NCI-H460 (cell line): ENCODE data around the gene RNF145. TPM values are rescaled to one million over a fixed set of nuclear protein-coding genes. Genes with fewer than 3 reads are reported as not detected.
"Not testable (repeated sequence)": the region's sequence is repeated elsewhere in the genome, so short reads cannot be mapped to it uniquely, and the experiment has no call there.

Experiments
- DNase-seq: peaks from one replicate; pipeline ENCODE4 v3.0.0-alpha.2; 2016; ENCODE audit warnings: low read depth; ENCODE audit errors: extremely low read depth
- polyA plus RNA-seq: library from polyadenylated mRNA; depleted of rRNA; stranded (reverse); fragments of >200 nt; gene quantifications from 2 replicates; pipeline ENCODE4 v1.2.3, GENCODE V29; 2014; cell fraction: nucleus; rRNA removed
- total RNA-seq: library from RNA; depleted of rRNA; stranded (reverse); fragments of >200 nt; shearing (Covaris generic); gene quantifications from 2 replicates; pipeline ENCODE4 v1.2.3, GENCODE V29; 2014; rRNA removed

Gene RNF145, protein sequence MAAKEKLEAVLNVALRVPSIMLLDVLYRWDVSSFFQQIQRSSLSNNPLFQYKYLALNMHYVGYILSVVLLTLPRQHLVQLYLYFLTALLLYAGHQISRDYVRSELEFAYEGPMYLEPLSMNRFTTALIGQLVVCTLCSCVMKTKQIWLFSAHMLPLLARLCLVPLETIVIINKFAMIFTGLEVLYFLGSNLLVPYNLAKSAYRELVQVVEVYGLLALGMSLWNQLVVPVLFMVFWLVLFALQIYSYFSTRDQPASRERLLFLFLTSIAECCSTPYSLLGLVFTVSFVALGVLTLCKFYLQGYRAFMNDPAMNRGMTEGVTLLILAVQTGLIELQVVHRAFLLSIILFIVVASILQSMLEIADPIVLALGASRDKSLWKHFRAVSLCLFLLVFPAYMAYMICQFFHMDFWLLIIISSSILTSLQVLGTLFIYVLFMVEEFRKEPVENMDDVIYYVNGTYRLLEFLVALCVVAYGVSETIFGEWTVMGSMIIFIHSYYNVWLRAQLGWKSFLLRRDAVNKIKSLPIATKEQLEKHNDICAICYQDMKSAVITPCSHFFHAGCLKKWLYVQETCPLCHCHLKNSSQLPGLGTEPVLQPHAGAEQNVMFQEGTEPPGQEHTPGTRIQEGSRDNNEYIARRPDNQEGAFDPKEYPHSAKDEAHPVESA
- 39.9 and 40.7 TPM in 2 replicates for total RNA-seq
- 31.3 and 33.7 TPM in 2 replicates for polyA plus RNA-seq

DNA sequence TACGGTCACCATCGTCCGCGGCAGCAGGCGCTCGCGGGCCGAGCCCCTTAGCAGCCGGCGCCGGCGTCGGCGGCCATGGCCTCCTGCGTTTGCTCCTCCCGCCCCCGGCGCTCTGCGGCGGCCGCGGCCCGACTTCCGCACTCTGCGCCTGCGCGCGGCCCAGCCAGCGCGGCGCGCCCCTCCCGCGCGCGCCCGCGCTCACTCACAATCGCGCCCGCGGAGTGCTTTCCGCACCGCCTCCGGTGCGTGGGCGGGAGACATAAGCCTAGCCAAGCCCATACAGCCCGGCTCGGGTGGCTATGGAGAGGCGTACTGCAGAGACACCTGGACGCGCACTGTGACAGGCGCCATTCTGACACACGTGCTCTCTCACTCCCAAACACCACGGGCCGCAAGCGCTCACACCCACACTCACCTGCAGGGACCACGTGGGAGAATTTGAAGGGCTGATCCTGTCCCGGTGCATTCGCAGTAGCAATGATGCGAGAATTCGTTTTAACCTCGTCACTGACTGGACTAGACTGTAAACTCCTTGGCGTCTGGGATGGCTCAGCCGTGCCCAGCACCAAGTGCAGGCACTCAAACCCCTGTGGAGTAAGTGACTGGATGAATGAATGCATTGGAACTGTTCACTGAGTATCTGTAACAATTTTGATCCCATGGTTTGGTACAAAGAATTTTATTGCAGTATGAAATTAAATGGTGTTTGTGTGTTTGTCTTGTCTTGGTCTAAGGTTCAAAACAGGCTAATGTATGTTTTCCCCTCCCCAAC is at the start of gene RNF145:
TSS of gene RNF145 (minus strand) at position 116 of the 772 bp plus-strand sequence. CDS start 5,936 bp downstream, outside the sequence.
- DNase-seq: peak; percentile 83

DNA sequence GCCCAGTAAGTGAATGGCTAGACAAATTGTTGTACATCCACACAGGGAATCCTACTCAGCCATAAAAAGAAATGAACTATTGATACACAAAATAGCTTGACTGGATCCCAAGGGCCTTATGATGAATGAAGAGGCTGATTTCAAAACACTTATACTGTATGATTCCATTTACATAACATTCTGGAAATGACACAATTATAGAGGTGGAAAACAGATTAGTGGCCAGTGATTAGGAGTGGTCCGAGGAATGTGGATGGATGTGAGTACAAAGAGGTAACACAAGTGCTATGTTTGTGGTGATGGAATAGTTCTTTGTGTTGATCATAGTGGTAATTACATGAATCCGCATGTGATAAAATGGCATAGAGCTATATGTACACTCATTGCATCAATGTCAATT is 49.0 kb upstream of the RNF145 start:
- no peak for DNase-seq

GRCh38 chr5:159257629-159258283 is 48.4 kb upstream of the RNF145 start:
- no peak for DNase-seq

DNA sequence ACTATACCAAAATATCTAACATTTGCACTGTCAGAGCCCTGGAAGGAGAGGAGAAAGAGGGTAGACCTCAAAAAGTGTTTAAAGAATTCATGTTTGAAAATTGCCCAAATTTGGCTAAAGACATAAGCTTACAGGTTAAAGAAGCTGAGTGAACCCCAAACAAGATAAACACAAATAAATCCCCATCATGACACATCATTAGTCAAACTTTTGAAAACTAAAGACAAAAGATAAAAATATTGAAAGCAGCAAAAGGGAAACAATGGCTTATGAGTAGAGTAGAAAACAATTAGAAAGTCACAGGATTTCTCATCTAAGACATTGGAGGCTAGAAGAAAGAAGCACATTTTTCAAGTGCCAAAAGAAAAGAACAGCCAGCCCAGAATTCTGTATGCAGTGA is 47.7 kb upstream of the RNF145 start:
- no peak for DNase-seq

GRCh38 chr5:159252195-159252594 is 42.8 kb upstream of the RNF145 start:
- no peak for DNase-seq

DNA sequence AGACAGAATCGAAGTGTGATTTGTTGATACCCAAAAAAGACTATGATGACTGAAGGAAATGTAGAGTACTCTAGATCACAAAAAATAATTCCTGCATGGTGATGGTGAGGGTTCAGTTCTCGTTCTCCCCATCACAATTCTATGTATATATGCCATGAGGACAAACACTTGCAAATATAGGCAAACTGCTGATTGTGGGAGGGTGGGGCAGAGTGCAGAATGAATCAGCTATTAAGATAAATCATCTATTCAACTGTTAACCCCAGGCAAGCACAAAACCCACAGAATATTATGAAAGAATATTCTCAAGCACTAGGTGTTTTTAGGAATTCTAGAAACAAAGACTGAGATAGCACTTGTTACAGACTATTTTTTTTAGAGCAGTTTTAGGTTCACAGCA is 39.8 kb upstream of the RNF145 start:
- DNase-seq: no peak

DNA sequence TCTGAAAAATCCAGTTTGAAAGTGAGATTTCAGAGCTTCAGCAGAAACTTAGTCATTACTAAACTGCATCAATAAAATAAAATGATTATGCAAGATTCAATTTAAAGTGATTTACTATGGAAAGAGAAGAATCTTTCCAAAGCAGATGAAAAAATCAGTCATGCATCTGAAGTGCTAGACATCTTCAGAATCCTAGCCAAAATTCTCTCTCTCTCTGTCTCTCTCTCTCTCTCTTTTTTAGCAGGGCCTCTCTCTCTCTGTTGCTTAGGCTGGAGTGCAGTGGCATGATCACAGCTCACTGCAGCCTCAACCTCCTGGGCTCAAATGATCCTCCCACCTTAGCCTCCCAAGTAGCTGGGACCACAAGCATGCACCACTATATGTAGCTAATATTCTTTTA is 35.5 kb upstream of the RNF145 start:
- no peak for DNase-seq

DNA sequence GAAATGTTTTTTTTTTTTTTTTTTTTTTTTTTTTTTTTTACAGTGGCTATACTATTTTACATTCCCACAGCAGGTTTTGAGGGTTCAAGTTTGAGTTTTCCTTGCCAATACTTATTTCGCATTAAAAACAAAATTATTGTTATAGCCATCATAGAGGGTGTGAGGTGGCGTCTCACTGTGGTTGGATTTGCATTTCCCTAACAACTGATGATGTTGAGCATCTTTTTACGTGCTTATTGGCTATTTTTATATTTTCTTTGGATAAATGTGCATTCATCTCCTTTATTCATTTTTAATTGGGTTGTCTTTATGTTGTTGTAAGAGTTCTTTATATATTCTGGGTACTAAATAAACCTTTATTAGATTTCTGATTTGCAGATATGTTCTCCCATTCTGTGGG is 34.8 kb upstream of the RNF145 start:
- no peak for DNase-seq

GRCh38 chr5:159243385-159243784 is 34.0 kb upstream of the RNF145 start:
- DNase-seq: no peak

- no peak for DNase-seq
Measured at GRCh38 chr5:159242656-159243055, 33.3 kb upstream of the RNF145 start.

GRCh38 chr5:159241946-159242552 is 32.7 kb upstream of the RNF145 start:
- DNase-seq: no peak

GRCh38 chr5:159240301-159240870 is 31.0 kb upstream of the RNF145 start:
- DNase-seq: peak; percentile 27

- DNase-seq: not testable (repeated sequence)
Measured at GRCh38 chr5:159235871-159236520, 26.6 kb upstream of the RNF145 start.

- no peak for DNase-seq
Measured at GRCh38 chr5:159231167-159231566, 21.8 kb upstream of the RNF145 start.

- DNase-seq: no peak
Measured at GRCh38 chr5:159230657-159231056, 21.3 kb upstream of the RNF145 start.

- DNase-seq: not testable (repeated sequence)
Measured at GRCh38 chr5:159228097-159228496, 18.7 kb upstream of the RNF145 start.

GRCh38 chr5:159227452-159227851 is 18.1 kb upstream of the RNF145 start:
- no peak for DNase-seq

DNA sequence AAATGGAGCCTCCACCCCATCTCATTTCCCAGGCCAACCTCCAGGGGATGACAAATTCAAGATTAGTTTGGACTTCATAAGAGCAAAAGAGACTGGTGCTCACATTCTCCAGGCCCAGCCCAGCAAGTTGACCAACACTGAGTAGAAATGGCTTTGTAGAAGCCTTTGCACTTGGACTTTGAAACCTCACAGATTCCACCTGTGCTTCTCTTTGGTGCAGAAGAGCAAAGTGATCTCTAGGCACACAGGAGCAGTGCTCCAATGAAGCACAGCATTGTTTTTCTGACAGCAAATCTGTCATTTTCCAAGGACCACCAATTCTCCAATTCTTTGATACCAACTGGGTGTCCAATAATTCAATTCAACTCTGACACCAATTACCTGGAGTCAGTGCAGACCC is 17.1 kb upstream of the RNF145 start:
- DNase-seq: no peak

- no peak for DNase-seq
Measured at GRCh38 chr5:159224471-159224870, 15.1 kb upstream of the RNF145 start.
